Activated CD4-positive, alpha-beta memory T cell treated with anti-CD3 and anti-CD28 coated beads for 36 hours (primary cell): Measurements from ENCODE around the gene ACAT2. TPM values are rescaled to one million over a fixed set of nuclear protein-coding genes. Genes with fewer than 3 reads are reported as not detected.
"Not testable (repeated sequence)": the region's sequence is repeated elsewhere in the genome, so short reads cannot be mapped to it uniquely, and the experiment has no call there.

ENCODE experiments used
- CTCF ChIA-PET: fragments of 350-600 bp; sonication (Branson Sonifier 250); formaldehyde crosslinking; loops from one replicate; lab custom pipeline; 2021; ENCODE audit warnings: antibody characterized with exemption, inconsistent platforms; lab: Charles Lee
- POLR2A ChIA-PET: fragments of 350-600 bp; sonication (Branson Sonifier 250); formaldehyde crosslinking; loops from one replicate; lab custom pipeline; 2021; ENCODE audit warnings: antibody characterized with exemption; lab: Charles Lee
- DNase-seq: peaks from one replicate; pipeline ENCODE4 v3.0.0-alpha.2; 2020
- H3K27ac Mint-ChIP-seq: one replicate; pipeline ENCODE4 v1.8.0; 2021; ENCODE audit warnings: mixed read lengths
- H3K27me3 Mint-ChIP-seq: one replicate; pipeline ENCODE4 v1.8.0; 2021; ENCODE audit warnings: mixed read lengths
- H3K36me3 Mint-ChIP-seq: one replicate; pipeline ENCODE4 v1.8.0; 2021; ENCODE audit warnings: mixed read lengths
- H3K4me1 Mint-ChIP-seq: one replicate; pipeline ENCODE4 v1.8.0; 2021; ENCODE audit warnings: low read depth, mixed read lengths
- H3K4me3 Mint-ChIP-seq: one replicate; pipeline ENCODE4 v1.8.0; 2021; ENCODE audit warnings: mild to moderate bottlenecking, mixed read lengths
- H3K9me3 Mint-ChIP-seq: one replicate; pipeline ENCODE4 v1.8.0; 2021; ENCODE audit warnings: mixed read lengths
- intact Hi-C: fragments of 100-400 bp; cut with micrococcal nuclease; formaldehyde crosslinking; loops from one replicate; pipeline ENCODE4 v1.15.1; 2023
- total RNA-seq, 2 experiments: library from RNA; stranded (reverse); gene quantifications; one replicate each; pipeline ENCODE4 v1.2.3, GENCODE V29; 2021

The ACAT2 gene
- 100 to 1,000 TPM; 115 to 116 TPM for total RNA-seq

- peaks cover 45% of the 10 kb centered on the region for H3K4me1 Mint-ChIP-seq
- H3K27me3 Mint-ChIP-seq, result no peaks in the 10 kb centered on the region
- CTCF ChIA-PET, result interaction anchor here (1.0 to 1.5 kb wide), 3 partner anchors 15 to 82 kb away, joined by 3 to 7 read pairs (median 4); partner anchors contain the start of gene WTAP
- no peaks in the 10 kb centered on the region for H3K9me3 Mint-ChIP-seq
- peak within 1 kb of the TSS; percentile 98 for H3K27ac Mint-ChIP-seq
- peak; percentile 97 for DNase-seq
- peaks cover 39% of the 10 kb centered on the region for H3K36me3 Mint-ChIP-seq
- intact Hi-C loops, result loop anchor here (1.0 kb wide), 3 partner anchors 27 to 71 kb away; partner anchors contain the start of genes TCP1 and WTAP
- peak within 1 kb of the TSS; percentile 98 for H3K4me3 Mint-ChIP-seq
- POLR2A ChIA-PET, result interaction anchor here (0.6 to 2.4 kb wide), 6 partner anchors 10 to 35 kb away, joined by 3 to 24 read pairs (median 5); partner anchors contain the start of genes MRPL18, TCP1 and WTAP
These were observed at the start of gene ACAT2 for GRCh38 chr6:159761873-159762680. Gene ACAT2, plus strand, starts transcription at chr6:159762045. Its CDS starts 43 bp downstream, at chr6:159762088.

- intact Hi-C loops, H3K27me3 Mint-ChIP-seq, H3K27ac Mint-ChIP-seq: not testable (repeated sequence)
These were observed 49.5 kb upstream of the ACAT2 start for GRCh38 chr6:159712389-159712788.

GRCh38 chr6:159713984-159714383, 47.9 kb upstream of the ACAT2 start:
- Mint-ChIP-seq H3K36me3 (no peaks in the 10 kb centered on the region), H3K27ac (no peak overlapping the region), H3K4me1 (peaks cover 11% of the 10 kb centered on the region), H3K4me3 (no peak overlapping the region), H3K9me3 (no peaks in the 10 kb centered on the region), H3K27me3 (no peaks in the 10 kb centered on the region)
- intact Hi-C loops, result no loop called here
- ChIA-PET POLR2A (interaction anchor here (1.0 kb wide), 1 partner anchor 9 kb away, joined by 3 read pairs; no protein-coding TSS in a partner anchor), CTCF (no interaction called here)
- DNase-seq, result no peak

More at GRCh38 chr6:159712389-159712788, 49.5 kb upstream of the ACAT2 start:
- H3K4me1 Mint-ChIP-seq, result peaks cover 11% of the 10 kb centered on the region
- DNase-seq, H3K36me3 Mint-ChIP-seq, H3K4me3 Mint-ChIP-seq, H3K9me3 Mint-ChIP-seq: not testable (repeated sequence)
- CTCF ChIA-PET, result interaction anchor here (0.6 kb wide), 1 partner anchor 799 kb away, joined by 4 read pairs; no protein-coding TSS in a partner anchor
- POLR2A ChIA-PET, result interaction anchor here (0.9 kb wide), 1 partner anchor 19 kb away, joined by 3 read pairs; no protein-coding TSS in a partner anchor

GRCh38 chr6:159714404-159714803, 47.4 kb upstream of the ACAT2 start:
- ChIA-PET POLR2A (interaction anchor here (1.0 kb wide), 1 partner anchor 9 kb away, joined by 3 read pairs; no protein-coding TSS in a partner anchor), CTCF (no interaction called here)
- H3K36me3 Mint-ChIP-seq, result no peaks in the 10 kb centered on the region
- intact Hi-C loops, result no loop called here
- peaks cover 11% of the 10 kb centered on the region for H3K4me1 Mint-ChIP-seq
- no peak for DNase-seq
- H3K9me3 Mint-ChIP-seq, result no peaks in the 10 kb centered on the region
- H3K27me3 Mint-ChIP-seq, result no peaks in the 10 kb centered on the region
- H3K4me3 Mint-ChIP-seq, result no peak overlapping the region
- no peak overlapping the region for H3K27ac Mint-ChIP-seq

- POLR2A ChIA-PET, result no interaction called here
- Mint-ChIP-seq H3K27ac (no peak overlapping the region), H3K4me1 (peaks cover 11% of the 10 kb centered on the region), H3K27me3 (no peaks in the 10 kb centered on the region), H3K36me3 (no peaks in the 10 kb centered on the region), H3K9me3 (no peaks in the 10 kb centered on the region), H3K4me3 (no peak overlapping the region)
- CTCF ChIA-PET, result no interaction called here
- intact Hi-C loops, result no loop called here
- no peak for DNase-seq
These were observed 46.7 kb upstream of the ACAT2 start for GRCh38 chr6:159715166-159715565.

- ChIA-PET POLR2A (no interaction called here), CTCF (no interaction called here)
- intact Hi-C loops, result no loop called here
- DNase-seq, result no peak
- Mint-ChIP-seq H3K4me3 (no peak overlapping the region), H3K27me3 (no peaks in the 10 kb centered on the region), H3K36me3 (no peaks in the 10 kb centered on the region), H3K4me1 (peaks cover 11% of the 10 kb centered on the region), H3K27ac (no peak overlapping the region), H3K9me3 (no peaks in the 10 kb centered on the region)
These were observed 46.2 kb upstream of the ACAT2 start for GRCh38 chr6:159715605-159716004.

- no peak overlapping the region for H3K4me3 Mint-ChIP-seq
- ChIA-PET POLR2A (no interaction called here), CTCF (interaction anchor here (1.0 kb wide), 1 partner anchor 25 kb away, joined by 3 read pairs; no protein-coding TSS in a partner anchor)
- H3K36me3 Mint-ChIP-seq, result no peaks in the 10 kb centered on the region
- H3K4me1 Mint-ChIP-seq, result peaks cover 11% of the 10 kb centered on the region
- no peaks in the 10 kb centered on the region for H3K9me3 Mint-ChIP-seq
- H3K27ac Mint-ChIP-seq, result no peak overlapping the region
- intact Hi-C loops, result no loop called here
- no peaks in the 10 kb centered on the region for H3K27me3 Mint-ChIP-seq
- no peak for DNase-seq
These were observed 45.4 kb upstream of the ACAT2 start for GRCh38 chr6:159716247-159717096.

GRCh38 chr6:159718634-159719033, 43.2 kb upstream of the ACAT2 start:
- H3K27ac Mint-ChIP-seq, result no peak overlapping the region
- H3K4me1 Mint-ChIP-seq, result peaks cover 16% of the 10 kb centered on the region

GRCh38 chr6:159719287-159719686, 42.6 kb upstream of the ACAT2 start:
- Mint-ChIP-seq H3K9me3 (no peaks in the 10 kb centered on the region), H3K4me1 (peaks cover 18% of the 10 kb centered on the region), H3K4me3 (no peak overlapping the region), H3K27me3 (no peaks in the 10 kb centered on the region), H3K36me3 (peaks cover 15% of the 10 kb centered on the region), H3K27ac (no peak overlapping the region)
- DNase-seq, result no peak
- POLR2A ChIA-PET, result interaction anchor here (1.3 kb wide), 1 partner anchor 27 kb away, joined by 4 read pairs; no protein-coding TSS in a partner anchor
- CTCF ChIA-PET, result interaction anchor here (0.6 to 1.6 kb wide), 4 partner anchors 9 to 144 kb away, joined by 3 to 6 read pairs (median 4); no protein-coding TSS in a partner anchor
- intact Hi-C loops, result no loop called here

More at GRCh38 chr6:159718634-159719033, 43.2 kb upstream of the ACAT2 start:
- no peak for DNase-seq
- Mint-ChIP-seq H3K36me3 (peaks cover 13% of the 10 kb centered on the region), H3K9me3 (no peaks in the 10 kb centered on the region), H3K27me3 (no peaks in the 10 kb centered on the region), H3K4me3 (no peak overlapping the region)
- intact Hi-C loops, result no loop called here
- ChIA-PET CTCF (interaction anchor here (0.6 to 1.6 kb wide), 2 partner anchors 8 to 27 kb away, joined by 3 to 6 read pairs; no protein-coding TSS in a partner anchor), POLR2A (no interaction called here)

- no peaks in the 10 kb centered on the region for H3K9me3 Mint-ChIP-seq
- no peak overlapping the region for H3K27ac Mint-ChIP-seq
- CTCF ChIA-PET, result interaction anchor here (0.6 to 2.6 kb wide), 8 partner anchors 11 to 774 kb away, joined by 3 to 8 read pairs (median 4); no protein-coding TSS in a partner anchor
- peaks cover 20% of the 10 kb centered on the region for H3K4me1 Mint-ChIP-seq
- DNase-seq, result no peak
- intact Hi-C loops, result loop anchor here (2.0 kb wide), 1 partner anchor 220 kb away; no protein-coding TSS in a partner anchor
- peaks cover 15% of the 10 kb centered on the region for H3K36me3 Mint-ChIP-seq
- H3K4me3 Mint-ChIP-seq, result no peak overlapping the region
- H3K27me3 Mint-ChIP-seq, result no peaks in the 10 kb centered on the region
- POLR2A ChIA-PET, result interaction anchor here (1.3 kb wide), 1 partner anchor 29 kb away, joined by 4 read pairs; no protein-coding TSS in a partner anchor
These were observed 41.1 kb upstream of the ACAT2 start for GRCh38 chr6:159720708-159721107.

GRCh38 chr6:159721981-159722380, 39.9 kb upstream of the ACAT2 start:
- POLR2A ChIA-PET, DNase-seq, H3K9me3 Mint-ChIP-seq, H3K27ac Mint-ChIP-seq, H3K4me3 Mint-ChIP-seq, H3K27me3 Mint-ChIP-seq: not testable (repeated sequence)
- CTCF ChIA-PET, result interaction anchor here (0.9 to 2.6 kb wide), 2 partner anchors 10 to 32 kb away, joined by 3 to 8 read pairs; no protein-coding TSS in a partner anchor
- H3K36me3 Mint-ChIP-seq, result peaks cover 21% of the 10 kb centered on the region
- peaks cover 19% of the 10 kb centered on the region for H3K4me1 Mint-ChIP-seq
- intact Hi-C loops, result loop anchor here (2.0 kb wide), 1 partner anchor 219 kb away; no protein-coding TSS in a partner anchor
